NK-92 treated with Interleukin-12 subunit alpha and Interleukin-12 subunit beta, amount 100 ng/mL, for 24 hours (cell line): ENCODE results near the gene CDC34.

Experiments
- DNase-seq: peaks from one replicate; lab custom pipeline; 2025; lab: John Stamatoyannopoulos, UW

The CDC34 gene

DNA sequence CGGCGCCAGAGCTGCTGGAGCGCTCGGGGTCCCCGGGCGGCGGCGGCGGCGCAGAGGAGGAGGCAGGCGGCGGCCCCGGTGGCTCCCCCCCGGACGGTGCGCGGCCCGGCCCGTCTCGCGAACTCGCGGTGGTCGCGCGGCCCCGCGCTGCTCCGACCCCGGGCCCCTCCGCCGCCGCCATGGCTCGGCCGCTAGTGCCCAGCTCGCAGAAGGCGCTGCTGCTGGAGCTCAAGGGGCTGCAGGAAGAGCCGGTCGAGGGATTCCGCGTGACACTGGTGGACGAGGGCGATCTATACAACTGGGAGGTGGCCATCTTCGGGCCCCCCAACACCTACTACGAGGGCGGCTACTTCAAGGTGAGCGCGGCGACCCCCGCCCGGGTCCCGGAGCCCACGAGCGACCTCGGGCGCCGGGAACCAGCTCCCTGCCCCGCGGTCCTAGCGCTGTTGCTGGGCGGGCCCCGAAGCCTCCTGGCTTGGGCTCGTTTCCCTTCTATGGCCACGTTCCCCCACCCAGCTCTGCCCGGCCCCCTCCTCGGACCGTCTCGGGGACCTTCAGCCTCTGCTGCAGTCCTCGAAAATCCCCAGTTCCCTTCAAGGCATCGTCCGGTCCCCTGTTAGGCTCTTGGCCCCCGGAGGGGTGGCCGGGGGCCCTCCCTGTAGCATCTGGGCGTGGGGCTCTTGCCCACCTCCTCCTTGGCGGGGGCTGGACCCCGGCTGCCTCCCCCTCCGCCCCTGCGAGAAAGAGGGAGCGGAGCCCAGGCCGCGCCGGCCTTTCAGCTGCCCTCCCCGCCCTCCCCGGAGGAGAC, at the start of gene CDC34:
CDC34 (plus strand) TSS at position 8 of the 808 bp plus-strand sequence; CDS start at position 180, 172 bp downstream.
- DNase-seq, result no peak

GRCh38 chr19:482186-483041, 49.1 kb upstream of the CDC34 start:
- DNase-seq, result no peak

DNA sequence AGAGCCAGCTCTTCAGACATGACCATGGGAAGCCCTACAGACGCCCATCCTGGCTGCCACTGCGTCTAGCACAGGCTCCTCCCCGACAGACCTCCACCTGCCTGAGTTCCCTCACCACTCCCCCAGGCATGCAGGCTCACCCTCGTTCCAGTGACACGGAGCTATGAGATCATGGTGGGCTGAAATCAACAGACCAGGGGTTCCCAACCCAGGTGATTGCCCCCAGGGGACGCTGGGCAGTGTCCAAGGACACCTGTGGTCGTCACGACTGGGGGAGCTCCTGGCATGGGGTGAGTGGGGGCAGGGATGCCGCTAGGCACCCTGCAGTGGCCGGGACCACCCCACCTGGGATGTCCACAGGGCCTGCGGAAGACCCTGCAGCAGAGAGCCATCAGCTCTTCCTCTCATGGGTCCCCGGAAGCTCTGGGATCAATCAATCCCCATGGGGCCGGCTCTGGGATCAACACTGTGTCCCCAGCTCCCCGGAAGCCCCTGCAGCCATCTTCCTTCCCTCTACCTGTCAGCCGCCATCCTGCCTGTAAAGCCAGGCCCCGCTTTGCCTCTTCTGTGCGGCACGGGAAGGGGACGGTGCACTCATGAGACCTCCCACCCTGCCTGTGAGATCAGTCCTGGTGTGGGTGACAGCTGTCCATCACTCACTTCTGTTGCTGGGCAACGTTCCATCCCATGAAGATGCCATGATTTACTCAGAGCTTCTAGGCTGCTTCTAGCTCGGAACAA, 48.1 kb upstream of the CDC34 start:
- DNase-seq, result no peak

DNA sequence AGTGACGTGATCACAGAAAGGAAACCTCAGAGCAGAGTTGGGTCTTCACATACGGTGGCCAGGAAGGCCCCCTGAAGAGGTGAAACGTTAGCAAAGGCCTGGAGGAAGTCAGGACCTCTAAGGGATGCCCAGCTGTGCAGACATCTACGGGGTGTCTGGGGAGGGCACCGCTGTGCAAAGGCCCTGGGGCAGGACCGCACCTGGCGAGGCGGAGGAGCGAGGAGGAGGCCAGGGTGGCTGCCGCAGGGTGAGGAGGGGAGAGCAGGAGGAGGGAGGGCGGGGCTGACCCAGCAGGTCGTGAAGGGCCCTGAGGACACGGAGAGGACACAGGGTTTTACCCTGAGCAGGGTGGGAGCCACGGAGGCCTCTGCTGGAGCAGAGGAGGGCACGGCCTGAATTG, 47.1 kb upstream of the CDC34 start:
- DNase-seq, result no peak

GRCh38 chr19:485077-485476, 46.5 kb upstream of the CDC34 start:
- DNase-seq, result no peak

DNA sequence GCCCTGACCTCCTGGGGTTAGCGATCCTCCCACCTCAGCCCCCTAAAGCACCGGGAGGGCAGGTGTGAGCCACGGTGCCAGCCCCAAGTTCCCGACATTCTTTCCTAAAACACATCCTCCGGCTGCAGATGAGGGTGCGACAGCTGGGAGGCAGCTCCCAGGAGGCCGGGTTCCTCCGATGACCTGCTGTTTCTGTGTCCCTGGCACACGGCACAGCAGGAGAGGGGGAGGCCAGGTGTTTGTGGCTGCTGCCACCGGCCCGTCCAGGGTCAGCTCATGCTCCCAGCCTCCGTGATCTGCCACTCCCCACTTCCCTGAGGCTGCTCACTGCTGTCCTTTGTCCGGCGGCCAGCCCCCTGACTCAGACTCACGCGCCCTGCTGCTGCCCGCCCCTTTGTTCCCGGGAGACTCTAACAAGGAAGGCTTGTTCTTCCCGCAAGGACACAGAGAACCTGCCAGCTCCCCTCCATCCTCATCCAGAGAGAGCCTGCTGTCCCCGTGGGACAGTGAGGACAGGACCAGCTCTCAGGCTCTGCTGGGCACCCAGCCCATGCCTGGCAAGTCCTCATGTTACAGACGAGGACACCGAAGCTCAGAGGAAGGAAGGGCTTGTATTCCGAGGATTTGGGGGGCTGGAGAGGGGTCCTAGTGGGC, 45.9 kb upstream of the CDC34 start:
- no peak for DNase-seq

DNA sequence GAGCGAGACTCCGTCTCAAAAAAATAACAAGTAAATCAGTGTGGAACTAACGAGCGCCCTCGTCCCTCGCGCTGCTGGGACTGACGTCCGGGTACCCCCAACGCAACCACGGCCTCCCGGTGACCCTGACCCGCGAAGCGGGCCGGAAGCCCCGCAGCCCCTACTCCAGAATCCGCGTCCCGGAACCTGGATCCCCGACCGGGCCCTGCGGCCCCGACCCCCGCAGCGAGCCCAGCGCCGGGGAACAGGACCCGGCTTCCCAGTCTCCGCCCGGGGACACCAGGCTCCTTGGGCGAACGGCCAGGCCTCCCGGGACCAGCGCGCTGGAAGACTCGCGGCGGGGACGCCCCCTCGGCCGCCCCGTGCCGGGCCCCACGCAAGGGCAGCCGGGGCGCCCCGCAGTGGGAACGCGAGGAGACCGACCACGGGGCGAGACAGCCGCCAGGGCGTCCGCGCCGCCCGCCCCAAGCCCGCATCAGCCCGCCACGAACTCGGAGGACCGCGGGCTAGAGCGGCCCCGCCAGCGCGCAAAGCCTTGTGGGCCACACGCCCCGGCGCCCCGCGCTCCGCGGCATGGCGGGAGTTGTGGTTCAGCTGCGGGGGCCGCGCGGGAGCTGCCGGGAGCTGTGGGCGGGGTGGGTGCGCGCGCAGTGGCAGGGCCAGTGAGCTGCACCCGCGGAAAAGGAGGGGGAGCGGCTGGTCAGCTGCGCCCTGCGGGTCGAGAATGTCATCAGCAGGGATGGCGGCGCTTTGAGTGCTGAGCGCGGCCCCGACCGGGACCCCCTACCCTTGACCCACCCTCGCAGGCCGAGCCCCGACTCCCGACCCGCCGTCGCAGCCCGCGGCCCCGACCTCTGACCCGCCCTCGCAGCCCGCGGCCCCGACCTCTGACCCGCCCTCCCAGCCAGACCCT, 42.8 kb upstream of the CDC34 start:
- peak; percentile 85 for DNase-seq

- DNase-seq, result no peak
These were observed 42.0 kb upstream of the CDC34 start for GRCh38 chr19:489418-490196.

DNA sequence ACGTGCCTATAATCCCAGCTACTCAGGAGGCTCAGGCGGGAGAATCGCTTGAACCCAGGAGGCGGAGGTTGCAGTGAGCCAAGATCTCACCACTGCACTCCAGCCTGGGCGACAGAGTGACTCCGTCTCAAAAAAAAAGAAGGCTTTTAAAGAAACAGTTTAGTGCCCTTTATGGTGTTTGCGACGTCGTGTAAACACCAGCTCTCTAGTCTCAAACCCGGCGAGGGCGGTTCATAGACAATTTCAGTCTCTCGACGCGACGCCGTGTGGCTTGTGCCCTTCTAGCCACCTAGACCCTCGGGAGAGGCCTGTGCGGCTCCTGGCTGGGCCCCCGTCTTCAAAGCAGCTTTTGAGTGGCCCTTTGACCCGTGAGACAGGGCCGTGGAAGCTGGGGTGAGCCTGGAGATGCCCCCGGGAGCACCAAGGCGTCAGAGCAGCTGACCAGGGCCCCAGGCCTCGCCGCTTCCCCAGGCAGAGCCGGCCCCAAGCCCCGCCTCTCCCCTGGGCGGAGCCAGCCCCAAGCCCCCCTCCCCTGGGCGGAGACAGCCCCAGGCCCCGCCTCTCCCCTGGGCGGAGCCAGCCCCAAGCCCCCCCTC, 40.3 kb upstream of the CDC34 start:
- no peak for DNase-seq

GRCh38 chr19:492091-492531, 39.4 kb upstream of the CDC34 start:
- no peak for DNase-seq

DNA sequence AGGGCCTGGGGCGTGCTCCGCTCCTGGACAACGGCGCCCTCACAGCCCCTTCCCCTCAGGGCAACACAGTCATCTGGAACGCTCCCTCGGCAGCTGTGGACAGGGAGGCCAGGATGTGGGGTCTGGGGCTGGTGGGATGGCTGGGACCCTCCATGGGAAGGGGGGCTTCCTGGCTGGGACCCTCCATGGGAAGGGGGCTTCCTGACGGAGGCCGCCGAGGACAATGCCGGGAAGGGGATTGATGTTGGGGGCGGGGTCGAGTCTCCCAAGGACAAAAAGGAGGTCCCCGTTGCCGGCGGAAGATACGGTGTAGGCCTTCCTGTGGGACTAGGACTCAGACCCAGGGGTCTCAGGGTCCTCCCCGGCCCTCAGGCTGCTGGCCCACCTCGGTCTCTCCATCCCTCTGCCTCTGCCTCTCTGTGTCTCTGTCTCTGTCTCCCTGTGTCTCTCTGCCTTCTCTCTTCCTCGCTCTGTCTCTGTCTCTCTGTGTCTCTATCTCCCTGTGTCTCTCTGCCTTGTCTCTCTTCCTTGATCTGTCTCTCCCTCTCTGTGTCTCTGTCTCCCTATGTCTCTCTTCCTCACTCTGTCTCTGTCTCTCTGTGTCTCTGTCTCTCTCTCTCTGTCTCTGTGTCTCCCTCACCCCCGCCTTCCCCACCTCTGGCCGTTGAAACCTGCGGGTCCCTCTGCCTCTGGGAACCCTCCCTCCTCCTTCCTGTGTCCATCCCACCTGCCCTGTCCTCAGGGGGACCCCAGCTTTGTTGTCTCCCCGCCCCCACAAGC, 38.0 kb upstream of the CDC34 start:
- no peak for DNase-seq

- no peak for DNase-seq
These were observed 37.1 kb upstream of the CDC34 start for GRCh38 chr19:494171-495080.

DNA sequence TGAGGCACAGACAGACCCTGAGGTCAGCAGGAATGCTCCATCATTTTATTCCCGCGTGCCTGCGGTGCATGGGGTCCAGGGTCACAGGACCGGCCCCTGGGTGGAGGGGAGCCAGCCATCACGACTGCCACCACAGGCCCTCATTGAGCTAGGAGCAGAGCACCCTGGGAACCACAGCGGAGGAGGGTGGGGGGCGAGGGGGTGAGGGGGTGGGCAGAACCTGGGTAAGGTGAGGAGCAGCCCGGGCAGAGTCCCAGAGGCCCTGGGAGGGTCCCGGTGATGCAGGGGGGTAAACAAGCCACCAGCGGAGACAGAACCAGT, 36.5 kb upstream of the CDC34 start:
- no peak for DNase-seq

GRCh38 chr19:495402-496111, 36.0 kb upstream of the CDC34 start:
- no peak for DNase-seq

- DNase-seq, result no peak
These were observed 35.4 kb upstream of the CDC34 start, which contains the start of gene MADCAM1 for GRCh38 chr19:496112-496665. MADCAM1 (plus strand) TSS chr19:496486; CDS start chr19:496500, 14 bp downstream.

DNA sequence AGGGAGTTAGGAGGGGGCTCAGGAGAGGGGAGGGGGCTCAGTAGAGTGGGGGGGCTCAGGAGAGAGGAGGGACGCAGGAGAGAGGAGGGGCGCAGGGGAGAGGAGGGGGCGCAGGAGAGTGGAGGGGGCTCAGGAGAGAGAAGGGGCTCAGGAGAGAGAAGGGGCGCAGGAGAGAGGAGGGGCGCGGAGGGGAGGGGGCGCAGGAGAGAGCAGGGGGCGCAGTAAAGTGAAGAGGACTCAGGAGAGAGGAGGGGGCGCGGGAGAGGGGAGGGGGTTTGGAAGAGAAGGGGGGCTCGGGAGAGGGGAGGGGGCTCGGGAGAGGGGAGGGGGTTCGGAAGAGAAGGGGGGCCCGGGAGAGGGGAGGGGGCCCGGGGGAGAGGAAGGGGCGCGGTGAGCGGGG, 34.6 kb upstream of the CDC34 start:
- DNase-seq, result no peak

DNA sequence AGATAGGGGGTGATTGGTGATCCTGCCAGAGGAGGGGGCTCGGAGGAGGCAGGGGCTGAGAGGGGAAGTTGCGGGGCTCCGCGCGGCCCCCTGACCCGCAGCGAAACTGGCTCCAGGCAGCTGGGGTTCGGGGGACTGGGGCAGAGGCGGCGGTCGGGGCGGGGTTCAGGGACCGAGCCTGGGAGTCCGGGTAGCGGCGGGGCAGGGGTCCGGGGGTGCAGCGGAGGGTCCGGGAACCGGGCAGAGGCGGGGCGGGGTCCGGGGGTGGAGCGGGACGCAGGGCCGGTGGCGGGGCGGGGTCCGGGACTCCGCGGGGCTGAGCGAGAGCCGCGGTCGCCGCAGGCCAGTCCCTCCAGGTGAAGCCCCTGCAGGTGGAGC, 34.1 kb upstream of the CDC34 start:
- DNase-seq, result no peak
